Measurements from ENCODE around the gene EEFSEC. TPM values are rescaled to one million over a fixed set of nuclear protein-coding genes. Genes with fewer than 3 reads are reported as not detected.

The EEFSEC gene
- total and polyA plus RNA-seq, 8 donors, result 5.9 to 9.8 (median 7.4) TPM

GRCh38 chr3:128324911-128325592 is 171.8 kb downstream of the EEFSEC start:
- H3K4me3 ChIP-seq, result no peak overlapping the region
- no peak for TF ChIP-seq CTCF (IDR thresholded peaks at IDR 0.05)
- peaks cover 31 to 47% (median 32%) of the 10 kb centered on the region in 3 donors for H3K4me1 ChIP-seq
- peak overlapping the region in 1 of 4 donors; percentile 82 for H3K27ac ChIP-seq
- 50 to 61% methylated on average over 8 of the region's 8 CpGs for WGBS, 2 donors
- no peaks in the 10 kb centered on the region for H3K9me3 ChIP-seq
- FAIRE-seq (no peak), ATAC-seq (peak in 1 of 4 donors; percentile 20), DNase-seq (no peak)
- H3K36me3 ChIP-seq, result no peaks in the 10 kb centered on the region
- no peaks in the 10 kb centered on the region for H3K27me3 ChIP-seq
- intact Hi-C loops (cut with DNase I), result no loop called here

GRCh38 chr3:128326051-128326823 is 173.0 kb downstream of the EEFSEC start:
- no peak overlapping the region for H3K4me3 ChIP-seq
- DNase-seq, result peak in 1 of 6 donors; percentile 12
- H3K9me3 ChIP-seq, result no peaks in the 10 kb centered on the region
- no peaks in the 10 kb centered on the region for H3K36me3 ChIP-seq
- intact Hi-C loops (cut with DNase I), result no loop called here
- WGBS, 2 donors, result 89 to 91% methylated on average over 4 of the region's 4 CpGs
- FAIRE-seq, result no peak
- no peak for ATAC-seq
- H3K27ac ChIP-seq, result no peak overlapping the region
- H3K27me3 ChIP-seq, result no peaks in the 10 kb centered on the region
- TF ChIP-seq CTCF (IDR thresholded peaks at IDR 0.05), result no peak
- peaks cover 28 to 36% (median 32%) of the 10 kb centered on the region in 3 donors for H3K4me1 ChIP-seq

GRCh38 chr3:128327606-128328031 is 174.3 kb downstream of the EEFSEC start:
- TF ChIP-seq CTCF (IDR thresholded peaks at IDR 0.05), result no peak
- no peak overlapping the region for H3K27ac ChIP-seq
- FAIRE-seq, result no peak
- 90 to 93% methylated on average over 6 of the region's 6 CpGs for WGBS, 2 donors
- peaks cover 18 to 24% (median 23%) of the 10 kb centered on the region in 3 donors for H3K4me1 ChIP-seq
- H3K4me3 ChIP-seq, result no peak overlapping the region
- DNase-seq, result no peak
- H3K27me3 ChIP-seq, result no peaks in the 10 kb centered on the region
- H3K9me3 ChIP-seq, result no peaks in the 10 kb centered on the region
- intact Hi-C loops (cut with DNase I), result no loop called here
- no peak for ATAC-seq
- no peaks in the 10 kb centered on the region for H3K36me3 ChIP-seq

GRCh38 chr3:128328546-128329458 is 175.5 kb downstream of the EEFSEC start:
- Histone ChIP-seq H3K9me3 (no peaks in the 10 kb centered on the region), H3K4me1 (peaks cover 12 to 13% (median 12%) of the 10 kb centered on the region in 3 donors), H3K27ac (no peak overlapping the region), H3K4me3 (no peak overlapping the region), H3K27me3 (no peaks in the 10 kb centered on the region), H3K36me3 (no peaks in the 10 kb centered on the region)
- no peak for FAIRE-seq
- peak in 1 of 6 donors; percentile 12 for DNase-seq
- ATAC-seq, result no peak
- 95 to 97% methylated on average over 12 of the region's 12 CpGs for WGBS, 2 donors
- TF ChIP-seq CTCF (IDR thresholded peaks at IDR 0.05), result no peak
- intact Hi-C loops (cut with DNase I), result no loop called here

All from pancreas (tissue), 10 donors.